Stimulated activated CD4-positive, alpha-beta T cell treated with anti-CD3 and anti-CD28 coated beads, Interleukin-2, amount 100 ng/mL, for 4 hours (primary cell): ENCODE data around the gene CPEB2.
"Not testable (repeated sequence)": the region's sequence is repeated elsewhere in the genome, so short reads cannot be mapped to it uniquely, and the experiment has no call there.

Experiments used
- DNase-seq: peaks from one replicate; pipeline ENCODE4 v3.0.0-alpha.2; 2020; ENCODE audit warnings: low read depth

CPEB2 gene

GRCh38 chr4:15054541-15054940, 52.3 kb downstream of the CPEB2 start:
- DNase-seq = no peak

- DNase-seq = no peak
These were observed 57.9 kb downstream of the CPEB2 start for GRCh38 chr4:15060213-15060612.

- no peak for DNase-seq
These were observed 61.1 kb downstream of the CPEB2 start for GRCh38 chr4:15063341-15063740.

GRCh38 chr4:15065516-15065915, 63.2 kb downstream of the CPEB2 start:
- no peak for DNase-seq

GRCh38 chr4:15066140-15066539, 63.9 kb downstream of the CPEB2 start:
- no peak for DNase-seq

- DNase-seq = no peak
These were observed 66.0 kb downstream of the CPEB2 start for GRCh38 chr4:15068298-15068697.

- DNase-seq = no peak
These were observed 73.6 kb downstream of the CPEB2 start for GRCh38 chr4:15075875-15076274.

- DNase-seq = no peak
These were observed 75.7 kb downstream of the CPEB2 start for GRCh38 chr4:15077969-15078368.

GRCh38 chr4:15078682-15079642, 76.7 kb downstream of the CPEB2 start:
- no peak for DNase-seq

- DNase-seq = no peak
These were observed 82.5 kb downstream of the CPEB2 start for GRCh38 chr4:15084780-15085179.

- not testable (repeated sequence) for DNase-seq
These were observed 83.5 kb downstream of the CPEB2 start for GRCh38 chr4:15085762-15086161.

- DNase-seq = not testable (repeated sequence)
These were observed 84.0 kb downstream of the CPEB2 start for GRCh38 chr4:15086259-15086658.

GRCh38 chr4:15088394-15089035, 86.2 kb downstream of the CPEB2 start:
- no peak for DNase-seq

- DNase-seq = no peak
These were observed 87.7 kb downstream of the CPEB2 start for GRCh38 chr4:15089979-15090378.

- DNase-seq = no peak
These were observed 98.1 kb downstream of the CPEB2 start for GRCh38 chr4:15100380-15100779.

GRCh38 chr4:15100994-15101695, 98.9 kb downstream of the CPEB2 start:
- no peak for DNase-seq

- no peak for DNase-seq
These were observed 102.5 kb downstream of the CPEB2 start for GRCh38 chr4:15104825-15105224.

- no peak for DNase-seq
These were observed 104.1 kb downstream of the CPEB2 start for GRCh38 chr4:15106399-15106798.

- DNase-seq = no peak
These were observed 107.3 kb downstream of the CPEB2 start for GRCh38 chr4:15109600-15109999.

GRCh38 chr4:15110120-15110571, 107.9 kb downstream of the CPEB2 start:
- no peak for DNase-seq

- no peak for DNase-seq
These were observed 114.3 kb downstream of the CPEB2 start for GRCh38 chr4:15116509-15117079.

GRCh38 chr4:15117270-15117946, 115.1 kb downstream of the CPEB2 start:
- DNase-seq = no peak
